Nephron (organoid): Measurements from ENCODE around the gene SLC6A18.

ENCODE experiments used
- H3K27ac Mint-ChIP-seq, 3 experiments: 2 replicates each; pipeline ENCODE4 v1.8.0; 2020; ENCODE audit warnings: mixed read lengths in 3 of 3, mild to moderate bottlenecking in 2 of 3, moderate library complexity in 1 of 3
- H3K27me3 Mint-ChIP-seq: 2 replicates; pipeline ENCODE4 v1.8.0; 2021; ENCODE audit warnings: low read depth, mild to moderate bottlenecking, moderate library complexity, mixed read lengths
- H3K36me3 Mint-ChIP-seq: 2 replicates; pipeline ENCODE4 v1.8.0; 2020; ENCODE audit warnings: low read depth, mixed read lengths
- H3K4me1 Mint-ChIP-seq: 2 replicates; pipeline ENCODE4 v1.8.0; 2020; ENCODE audit warnings: mixed read lengths
- H3K4me3 Mint-ChIP-seq, 3 experiments: 2 replicates each; pipeline ENCODE4 v1.8.0; 2020; ENCODE audit warnings: mild to moderate bottlenecking in 3 of 3, mixed read lengths in 3 of 3, moderate library complexity in 2 of 3
- H3K9me3 Mint-ChIP-seq: 2 replicates; pipeline ENCODE4 v1.8.0; 2020; ENCODE audit warnings: mixed read lengths
- CTCF ChIP-seq, 3 experiments: fragments of 200-600 bp; sonication (generic); IDR thresholded peaks; one replicate each; pipeline ENCODE4 v1.5.0; 2021; ENCODE audit warnings: antibody characterized with exemption in 3 of 3; ENCODE audit not compliant: unreplicated experiment in 3 of 3

Gene SLC6A18

GRCh38 chr5:1256776-1257175 lies 31.6 kb downstream of the SLC6A18 start:
- no peaks in the 10 kb centered on the region for H3K36me3 Mint-ChIP-seq
- no peaks in the 10 kb centered on the region for H3K9me3 Mint-ChIP-seq
- peaks cover 21% of the 10 kb centered on the region for H3K27me3 Mint-ChIP-seq
- no peak overlapping the region for H3K27ac Mint-ChIP-seq
- H3K4me3 Mint-ChIP-seq: no peak overlapping the region
- TF ChIP-seq CTCF (IDR thresholded peaks at IDR 0.05; ENCODE audit: unreplicated experiment in 3 of 3): no peak
- H3K4me1 Mint-ChIP-seq: no peaks in the 10 kb centered on the region

GRCh38 chr5:1257363-1257762 lies 32.2 kb downstream of the SLC6A18 start:
- H3K9me3 Mint-ChIP-seq: no peaks in the 10 kb centered on the region
- H3K4me1 Mint-ChIP-seq: no peaks in the 10 kb centered on the region
- no peak overlapping the region for H3K4me3 Mint-ChIP-seq
- H3K36me3 Mint-ChIP-seq: no peaks in the 10 kb centered on the region
- no peak overlapping the region for H3K27ac Mint-ChIP-seq
- H3K27me3 Mint-ChIP-seq: peaks cover 23% of the 10 kb centered on the region
- no peak for TF ChIP-seq CTCF (IDR thresholded peaks at IDR 0.05; ENCODE audit: unreplicated experiment in 3 of 3)

- Mint-ChIP-seq H3K36me3 (no peaks in the 10 kb centered on the region), H3K9me3 (no peaks in the 10 kb centered on the region), H3K27me3 (peaks cover 23% of the 10 kb centered on the region), H3K4me3 (no peak overlapping the region), H3K27ac (no peak overlapping the region), H3K4me1 (no peaks in the 10 kb centered on the region)
- TF ChIP-seq CTCF (IDR thresholded peaks at IDR 0.05; ENCODE audit: unreplicated experiment in 3 of 3): no peak
Observed at GRCh38 chr5:1257841-1258240, 32.7 kb downstream of the SLC6A18 start.

- Mint-ChIP-seq H3K27ac (no peak overlapping the region), H3K36me3 (no peaks in the 10 kb centered on the region), H3K27me3 (peaks cover 27% of the 10 kb centered on the region), H3K4me1 (no peaks in the 10 kb centered on the region), H3K4me3 (no peak overlapping the region), H3K9me3 (no peaks in the 10 kb centered on the region)
- no peak for TF ChIP-seq CTCF (IDR thresholded peaks at IDR 0.05; ENCODE audit: unreplicated experiment in 3 of 3)
Observed at GRCh38 chr5:1259806-1260480, 34.8 kb downstream of the SLC6A18 start.

- Mint-ChIP-seq H3K27ac (no peak overlapping the region), H3K4me1 (no peaks in the 10 kb centered on the region), H3K4me3 (no peak overlapping the region), H3K9me3 (no peaks in the 10 kb centered on the region), H3K27me3 (peaks cover 18% of the 10 kb centered on the region), H3K36me3 (no peaks in the 10 kb centered on the region)
- no peak for TF ChIP-seq CTCF (IDR thresholded peaks at IDR 0.05; ENCODE audit: unreplicated experiment in 3 of 3)
Observed at GRCh38 chr5:1261643-1262042, 36.5 kb downstream of the SLC6A18 start.

GRCh38 chr5:1262381-1262780 lies 37.2 kb downstream of the SLC6A18 start:
- Mint-ChIP-seq H3K27ac (no peak overlapping the region), H3K27me3 (peaks cover 18% of the 10 kb centered on the region), H3K36me3 (no peaks in the 10 kb centered on the region), H3K4me3 (no peak overlapping the region), H3K9me3 (no peaks in the 10 kb centered on the region), H3K4me1 (no peaks in the 10 kb centered on the region)
- no peak for TF ChIP-seq CTCF (IDR thresholded peaks at IDR 0.05; ENCODE audit: unreplicated experiment in 3 of 3)
